ENCODE measurements around the gene SLIT3.

The SLIT3 gene

DNA sequence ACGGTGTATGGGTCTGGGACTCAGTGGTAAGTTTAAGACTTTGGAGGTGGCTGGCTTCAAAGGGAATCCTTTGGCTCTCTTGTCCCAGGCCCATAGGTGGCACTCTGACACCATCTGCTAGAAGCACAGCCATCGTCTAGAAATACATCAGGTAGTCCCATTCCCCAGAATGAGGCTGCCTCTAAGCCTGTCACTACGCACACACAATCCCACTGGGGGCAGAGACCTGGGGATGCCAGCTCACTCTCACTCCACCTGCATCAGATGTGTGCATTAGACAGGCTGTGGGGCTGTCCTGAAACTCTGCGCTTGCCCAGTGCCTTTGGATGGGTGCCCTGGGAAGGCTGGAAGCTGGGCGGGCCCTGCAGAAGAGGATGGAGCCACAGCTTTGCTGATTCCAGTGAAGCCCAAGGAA is 594.3 kb downstream of the SLIT3 start:
- DNase-seq (ENCODE audit: low read depth, low spot score) = peak; percentile 53

DNA sequence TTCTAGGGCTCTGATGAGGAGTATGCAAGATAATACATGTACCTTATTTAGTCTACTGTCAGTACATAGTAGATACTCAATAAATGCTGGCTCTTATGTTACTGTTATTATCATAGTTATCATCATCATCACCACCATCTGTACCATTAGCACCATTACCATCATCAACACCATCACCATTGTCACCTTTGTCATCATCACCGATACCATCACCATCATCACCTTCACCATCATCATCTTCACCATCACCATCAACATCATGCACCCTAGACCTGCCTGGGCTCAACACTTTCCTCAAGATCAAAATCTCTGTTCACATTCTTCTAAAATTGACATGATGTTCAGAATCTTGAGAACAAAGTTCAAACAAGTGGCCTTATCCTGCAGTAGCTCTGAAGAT is 595.6 kb downstream of the SLIT3 start:
- DNase-seq (ENCODE audit: low read depth, low spot score) = no peak

DNA sequence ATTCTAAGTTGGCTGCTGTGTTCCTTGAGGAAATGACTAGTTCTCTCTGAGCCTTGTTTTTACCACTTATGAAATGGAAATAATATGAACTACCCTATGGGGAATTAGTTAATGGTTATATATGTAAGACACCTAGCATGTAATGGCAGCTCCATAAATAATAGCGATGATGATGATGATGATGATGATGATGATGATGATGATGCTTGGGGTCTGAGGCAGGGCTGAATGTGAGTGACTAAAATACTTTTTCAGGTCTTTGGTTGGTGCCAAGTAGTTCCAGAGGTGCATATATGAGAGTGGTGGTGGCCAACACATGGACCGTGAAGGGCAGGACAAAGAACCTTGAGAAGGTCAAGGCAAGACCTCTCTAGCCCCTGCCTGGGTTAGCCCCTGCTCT is 598.4 kb downstream of the SLIT3 start:
- DNase-seq (ENCODE audit: low read depth, low spot score) = no peak

DNA sequence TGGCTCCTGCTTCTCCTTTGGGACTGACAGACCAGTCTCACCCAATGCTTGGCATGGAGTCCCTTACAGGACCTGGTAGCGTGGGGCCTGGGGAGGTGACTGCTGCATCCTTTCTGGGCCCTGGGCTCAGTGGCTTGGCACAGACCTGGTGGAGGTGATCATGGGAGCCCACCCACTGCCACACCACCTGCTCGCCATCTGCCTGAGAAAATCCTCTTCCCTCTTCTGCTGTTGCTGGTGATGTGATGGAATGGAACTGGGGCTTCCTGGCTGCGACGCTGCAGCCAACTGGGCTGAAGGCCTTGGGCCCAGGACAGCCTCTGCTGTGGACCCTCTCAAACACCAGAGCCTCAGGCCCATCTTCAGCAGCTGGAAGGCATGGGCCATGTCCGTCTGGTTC is 599.3 kb downstream of the SLIT3 start:
- no peak for DNase-seq (ENCODE audit: low read depth, low spot score)

DNA sequence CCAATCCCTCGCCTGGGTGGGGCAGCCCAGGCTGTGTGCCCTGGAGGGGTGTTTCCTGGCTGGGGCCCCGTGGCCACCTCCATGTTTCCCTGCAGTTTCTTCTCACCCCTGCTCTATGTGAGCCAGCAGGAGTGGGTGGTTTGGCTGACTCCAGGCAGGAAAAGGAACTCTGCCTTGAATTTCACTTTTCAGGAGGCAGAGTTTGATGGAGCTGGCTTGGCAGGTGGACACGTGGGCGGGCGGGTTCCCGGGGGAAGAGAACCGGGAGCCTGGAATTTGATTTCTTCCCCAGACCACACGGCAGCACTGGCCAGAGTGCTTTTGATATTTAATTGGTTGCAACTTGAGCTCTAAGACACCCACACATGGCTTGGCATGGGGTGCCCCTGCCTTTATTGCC is 601.9 kb downstream of the SLIT3 start:
- no peak for DNase-seq (ENCODE audit: low read depth, low spot score)

DNA sequence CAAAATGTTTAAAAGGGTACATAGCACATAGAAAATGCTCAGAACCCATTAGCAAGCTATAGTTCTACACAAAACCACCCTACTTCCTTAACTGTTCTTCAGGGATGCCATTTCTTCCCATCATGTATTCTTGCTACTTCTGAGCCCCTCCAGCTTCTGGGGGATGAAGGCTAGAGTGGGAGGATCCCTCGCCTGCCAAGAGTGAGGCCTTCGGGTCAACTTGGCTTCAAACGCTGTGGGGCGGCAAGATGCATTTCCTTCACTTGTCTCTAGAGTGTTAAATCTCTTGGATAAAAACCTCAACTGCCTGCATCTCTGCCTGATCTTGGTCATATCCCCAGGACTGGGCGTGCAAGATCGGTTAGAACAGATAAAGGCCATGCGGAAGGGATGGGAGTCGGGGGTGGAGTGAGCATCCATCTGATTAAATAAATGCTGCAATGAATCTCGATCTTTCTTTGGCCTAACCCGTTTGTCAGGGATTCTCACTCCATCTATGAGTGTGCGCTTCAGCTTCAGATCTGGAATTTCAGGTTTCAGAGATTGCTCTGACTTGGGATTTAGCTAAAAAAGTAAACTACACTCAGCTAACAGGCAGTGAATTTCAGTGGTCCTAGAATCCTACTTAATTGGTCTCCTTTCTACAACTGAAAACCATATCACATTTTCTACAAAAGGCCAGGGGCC is 603.8 kb downstream of the SLIT3 start:
- no peak for DNase-seq (ENCODE audit: low read depth, low spot score)

DNA sequence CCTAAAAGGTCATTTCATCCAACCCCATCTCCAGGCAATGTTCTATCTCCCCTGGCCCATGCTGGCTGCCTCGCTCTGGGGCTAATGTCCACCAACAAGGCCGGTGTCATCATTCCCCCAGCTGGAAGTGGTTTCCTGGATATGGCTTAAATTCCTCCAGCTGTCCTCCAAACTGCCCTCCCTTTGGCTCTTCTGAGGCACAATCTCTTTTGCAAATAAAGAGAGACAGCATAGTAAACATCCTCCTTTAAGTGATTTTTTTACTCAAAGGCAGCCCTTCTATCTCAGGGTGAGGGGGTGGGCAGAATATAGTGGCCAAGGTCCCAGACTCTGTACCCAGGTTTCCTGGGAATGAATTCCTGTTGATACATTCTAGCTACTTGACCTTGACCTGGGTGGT is 604.3 kb downstream of the SLIT3 start:
- DNase-seq (ENCODE audit: low read depth, low spot score) = no peak

DNA sequence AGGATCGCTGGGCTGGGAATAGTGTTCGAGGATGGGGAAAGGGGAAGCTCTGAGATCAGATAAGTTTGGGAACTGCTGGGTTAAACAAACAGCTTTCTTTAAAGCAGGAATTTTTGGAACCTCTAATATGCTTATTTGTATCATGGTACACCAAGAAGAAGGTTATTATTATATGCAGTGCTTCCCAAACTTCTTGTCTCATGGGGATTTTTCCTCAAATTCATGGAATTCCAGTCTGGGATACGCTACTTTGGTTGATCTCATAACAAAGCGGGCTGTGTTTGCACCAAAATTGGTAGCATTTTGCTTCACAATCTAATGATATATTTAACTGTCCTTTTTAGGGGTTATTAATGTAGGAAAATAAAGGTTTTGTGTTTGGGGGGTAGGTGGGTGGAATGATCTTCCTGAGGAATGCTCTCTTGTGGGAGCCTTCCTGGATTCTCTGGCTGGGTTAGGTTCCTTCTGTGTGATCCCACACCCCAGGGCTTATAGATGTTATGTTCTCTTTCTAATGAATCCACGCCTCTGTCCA is 605.6 kb downstream of the SLIT3 start:
- no peak for DNase-seq (ENCODE audit: low read depth, low spot score)

DNA sequence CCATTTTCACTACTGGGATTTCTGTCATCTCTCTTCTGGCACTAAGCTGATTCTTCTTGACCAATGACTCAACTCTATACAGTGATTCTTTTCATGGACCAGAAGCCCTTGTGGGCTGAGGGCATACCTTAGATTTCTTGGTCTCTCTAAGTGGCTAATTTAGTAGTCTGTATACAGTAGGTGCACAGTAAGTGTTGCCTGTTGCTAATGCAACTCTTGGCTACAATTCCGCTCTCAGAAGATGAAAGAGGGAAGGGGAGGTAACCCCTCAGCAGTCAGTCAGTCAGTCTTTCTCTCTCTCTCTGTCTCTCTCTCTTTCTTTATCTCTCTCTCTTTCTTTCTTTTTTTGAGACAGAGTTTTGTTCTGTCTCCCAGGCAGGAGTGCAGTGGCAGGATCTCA is 606.6 kb downstream of the SLIT3 start:
- DNase-seq (ENCODE audit: low read depth, low spot score) = no peak

DNA sequence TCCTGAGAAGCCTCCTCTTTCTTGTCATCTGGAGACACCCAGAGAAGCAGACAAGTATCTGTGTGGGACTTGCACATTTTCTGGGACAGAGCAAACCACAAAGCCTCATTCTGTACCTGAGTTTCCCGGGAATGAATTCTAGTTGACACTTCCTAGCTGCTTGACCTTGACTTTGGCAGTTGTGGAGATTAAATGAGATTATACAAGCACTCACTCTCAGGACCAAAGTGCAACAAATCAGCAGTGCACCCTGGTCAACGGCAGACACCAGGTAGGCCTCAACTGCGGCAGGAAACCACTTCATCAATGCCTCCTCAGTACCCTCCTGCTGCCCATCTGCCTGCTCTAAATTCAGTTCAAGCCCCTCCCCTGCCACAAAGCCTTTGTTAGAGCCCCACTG is 607.1 kb downstream of the SLIT3 start:
- DNase-seq (ENCODE audit: low read depth, low spot score) = no peak

DNA sequence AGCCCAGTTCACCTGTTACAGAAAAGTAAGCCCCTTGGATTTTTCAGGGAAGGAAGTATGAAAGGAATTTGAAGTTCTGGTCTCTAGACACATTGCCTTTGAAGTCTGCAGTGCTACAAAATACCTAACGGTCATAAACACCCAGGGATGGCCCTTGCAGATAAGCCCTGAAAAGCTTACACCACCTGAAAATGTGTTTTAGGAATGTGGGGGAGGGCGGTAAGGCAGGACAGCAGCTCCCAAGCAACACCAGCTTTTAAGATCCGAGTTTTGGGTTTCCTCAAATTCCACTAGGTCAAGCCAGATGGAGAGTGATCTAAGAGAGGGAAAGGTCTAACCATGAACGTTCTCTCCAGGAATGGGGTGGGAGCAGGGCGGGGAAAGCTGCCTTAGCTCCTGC is 607.6 kb downstream of the SLIT3 start:
- DNase-seq (ENCODE audit: low read depth, low spot score) = peak; percentile 74

DNA sequence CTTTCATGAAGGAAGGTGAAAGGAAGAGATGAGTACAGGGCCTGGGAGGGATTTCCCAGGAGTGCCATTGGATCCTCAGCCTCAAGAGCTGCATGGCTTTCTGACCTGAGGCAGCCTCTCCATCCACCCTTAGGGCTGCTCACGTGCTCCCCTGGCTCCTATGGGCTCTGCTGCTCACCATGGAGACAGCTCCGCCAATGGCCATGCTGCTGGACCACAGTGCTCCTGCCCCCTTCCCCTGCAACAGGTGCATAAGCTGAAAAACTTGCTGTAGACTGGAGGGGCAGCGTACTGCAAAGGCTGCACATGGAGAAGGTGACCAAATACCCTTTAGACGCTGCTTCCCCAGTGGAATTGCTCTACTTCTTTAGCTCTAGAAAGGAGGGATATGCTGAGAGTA is 609.0 kb downstream of the SLIT3 start:
- DNase-seq (ENCODE audit: low read depth, low spot score) = no peak

DNA sequence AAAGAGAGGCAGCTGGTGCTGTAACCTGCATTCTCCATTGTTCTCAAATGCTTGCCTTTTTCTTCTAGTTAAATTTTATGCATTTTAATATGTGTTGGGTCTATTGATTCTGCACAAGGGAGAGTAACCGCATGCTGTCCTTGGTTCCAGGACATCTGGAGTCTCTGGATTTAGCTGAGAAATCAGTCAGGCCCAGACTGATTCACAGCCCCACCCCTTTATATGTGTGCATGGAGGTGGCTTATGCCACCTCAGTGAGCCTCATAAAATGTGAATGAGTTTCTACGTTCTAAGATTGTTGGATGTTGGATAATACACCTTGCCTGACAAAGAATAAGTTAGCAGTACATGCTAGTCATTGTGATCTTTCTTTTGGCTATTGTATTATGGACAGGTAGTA is 611.7 kb downstream of the SLIT3 start:
- DNase-seq (ENCODE audit: low read depth, low spot score) = no peak

DNA sequence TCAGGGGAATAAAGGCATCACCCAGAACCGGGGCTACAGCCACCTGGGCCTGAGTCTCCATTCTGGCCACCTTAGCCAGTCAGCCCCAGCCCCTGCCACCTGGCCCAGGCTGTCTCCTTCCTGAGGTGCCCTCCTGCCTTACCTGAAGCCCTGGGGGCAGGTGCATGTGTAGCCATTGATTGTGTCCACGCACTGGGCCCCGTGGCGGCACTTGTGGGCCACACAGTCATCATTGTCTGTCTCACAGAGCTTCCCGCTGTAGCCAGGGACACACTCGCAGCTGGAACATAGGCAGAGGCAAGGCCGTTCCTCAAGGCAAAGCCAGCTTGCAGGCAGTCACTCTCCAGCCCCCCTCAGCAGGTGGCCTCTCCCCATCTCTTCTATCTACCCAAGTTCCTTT is 614.1 kb downstream of the SLIT3 start:
- DNase-seq (ENCODE audit: low read depth, low spot score) = no peak

DNA sequence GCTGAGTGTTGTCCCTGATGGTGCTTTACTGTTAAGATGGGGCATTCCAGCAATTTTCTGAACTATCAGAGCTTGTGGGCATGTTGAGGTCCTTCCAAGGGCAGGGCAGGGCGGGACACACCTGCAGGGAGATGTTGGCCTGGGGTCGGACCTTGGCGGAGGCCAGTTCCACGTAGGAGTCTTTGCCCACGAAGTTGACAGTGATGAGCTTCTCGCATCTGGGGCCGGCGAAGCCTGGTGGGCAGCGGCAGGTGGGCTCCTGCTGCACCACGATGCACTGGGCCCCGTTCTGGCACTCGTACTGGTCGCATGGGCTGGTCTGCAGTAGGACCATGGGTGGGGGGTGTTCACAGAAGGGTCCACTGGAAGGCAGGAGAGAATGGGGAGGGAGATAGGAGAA is 615.4 kb downstream of the SLIT3 start:
- no peak for DNase-seq (ENCODE audit: low read depth, low spot score)

DNA sequence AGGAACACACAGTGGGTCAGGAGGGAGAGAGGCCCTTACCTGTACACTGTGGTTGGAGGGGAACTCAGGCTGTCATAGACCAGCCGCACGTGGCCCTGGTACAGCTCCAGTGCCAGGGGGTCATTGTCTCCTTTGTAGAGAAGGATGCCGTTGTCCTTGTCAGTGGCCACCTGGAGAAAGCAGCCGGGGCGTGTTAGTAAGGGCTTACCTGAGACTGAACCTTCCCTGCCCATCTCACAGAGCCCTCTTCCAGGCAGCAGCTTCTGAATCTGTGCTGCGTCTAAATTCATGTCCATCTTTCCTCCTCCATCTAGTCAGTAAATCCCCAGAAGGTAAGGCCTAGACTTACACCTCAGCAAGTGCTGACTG is 617.0 kb downstream of the SLIT3 start:
- no peak for DNase-seq (ENCODE audit: low read depth, low spot score)

DNA sequence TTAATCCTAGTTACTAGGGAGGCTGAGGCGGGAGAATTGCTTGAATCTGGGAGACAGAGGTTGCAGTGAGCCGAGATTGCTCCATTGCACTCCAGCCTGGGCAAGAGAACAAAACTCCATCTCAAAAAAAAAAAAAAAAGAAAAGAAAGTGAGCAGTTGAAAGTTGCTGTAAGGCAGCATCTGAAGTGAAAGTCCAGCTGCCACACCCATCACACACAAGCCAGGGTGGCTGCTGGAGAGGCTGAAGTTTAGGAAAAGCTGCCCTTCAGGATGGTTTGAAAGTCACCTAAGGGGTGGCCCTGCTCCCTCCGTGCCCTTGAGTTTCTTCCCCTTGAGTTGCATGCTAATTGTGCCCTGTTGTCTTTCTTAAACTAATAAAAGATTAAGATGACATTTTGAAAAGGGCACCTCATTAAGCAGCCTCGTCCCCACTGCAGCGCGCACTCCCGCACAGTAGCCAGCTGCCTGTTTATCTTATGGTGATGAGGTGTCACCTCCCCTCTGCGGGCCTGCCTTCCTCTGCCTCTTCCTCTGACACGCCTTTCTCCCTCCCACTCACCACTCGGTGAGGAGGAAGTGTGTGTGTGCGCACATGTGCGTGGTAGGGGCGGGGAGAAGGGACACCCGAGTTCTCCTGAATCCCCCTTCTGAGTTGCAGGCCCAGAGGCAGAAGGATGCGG is 617.6 kb downstream of the SLIT3 start:
- no peak for DNase-seq (ENCODE audit: low read depth, low spot score)

DNA sequence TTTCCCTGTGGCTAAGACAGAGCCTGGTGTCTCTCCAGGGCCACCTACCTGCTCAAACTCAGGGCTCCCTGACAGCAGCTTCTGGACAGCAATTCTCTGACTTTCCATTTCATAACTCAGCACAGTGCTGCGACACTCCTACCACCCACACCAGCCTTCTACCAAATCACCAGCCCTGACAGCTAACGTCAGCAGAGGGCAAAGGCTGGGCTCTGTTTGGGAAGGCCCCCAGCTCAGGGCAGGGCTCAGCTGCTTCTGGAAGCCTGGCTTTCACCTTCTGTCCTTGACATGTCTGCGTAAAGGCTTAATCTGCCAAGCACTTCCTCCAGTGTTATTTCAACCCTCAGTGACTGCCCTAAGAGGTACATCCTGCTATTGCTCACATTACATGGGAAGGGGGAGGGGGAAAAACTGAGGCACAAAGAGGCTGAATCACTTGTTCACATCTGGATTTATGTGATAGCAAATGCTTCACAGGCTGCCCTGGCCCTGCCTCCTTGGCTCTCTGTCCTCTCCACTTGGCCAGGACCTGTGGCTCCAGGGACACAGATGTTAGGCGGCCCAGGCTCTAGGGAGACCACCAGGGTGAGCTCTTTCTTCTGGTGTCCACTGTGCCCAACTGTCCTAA is 619.3 kb downstream of the SLIT3 start:
- DNase-seq (ENCODE audit: low read depth, low spot score) = no peak

DNA sequence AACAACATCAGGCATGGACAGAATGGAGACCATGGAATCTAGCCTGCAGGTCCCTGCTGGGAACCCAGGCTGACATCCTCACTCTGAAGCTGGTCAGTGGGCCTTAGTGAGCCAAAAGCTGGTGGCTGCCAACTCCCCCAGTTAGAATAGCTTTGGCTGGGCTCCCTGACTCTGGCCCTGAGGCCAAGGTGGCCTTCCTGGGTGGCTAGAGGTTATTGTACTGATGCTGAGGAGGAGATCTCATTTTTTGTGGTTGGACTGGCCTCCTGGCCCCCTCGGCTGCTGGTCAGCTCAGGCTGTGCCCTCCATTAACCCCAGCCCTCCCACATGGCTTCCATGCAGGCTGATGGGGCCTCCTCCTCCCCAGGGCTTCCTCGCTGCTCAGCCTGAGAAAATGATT is 620.5 kb downstream of the SLIT3 start:
- DNase-seq (ENCODE audit: low read depth, low spot score) = no peak

DNA sequence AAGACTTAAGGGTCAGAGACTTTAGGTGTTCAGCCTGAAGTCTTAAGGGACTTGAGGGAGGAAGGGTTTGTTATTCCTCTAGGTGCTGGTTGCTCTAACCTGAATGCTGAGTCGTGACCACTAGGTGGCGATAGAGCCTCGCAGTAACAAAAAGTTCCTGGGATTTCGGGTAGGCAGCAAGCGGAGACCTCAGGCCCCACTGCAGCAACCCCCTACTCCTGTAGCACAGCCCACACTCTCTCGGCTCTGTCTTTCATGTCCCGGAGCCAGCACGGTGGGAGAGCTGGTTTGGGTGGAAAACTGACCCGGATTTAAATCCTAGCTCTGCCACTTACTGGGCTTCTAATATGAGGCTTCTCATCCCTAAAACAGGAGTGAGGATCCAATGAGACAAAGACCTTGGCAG is 621.4 kb downstream of the SLIT3 start:
- DNase-seq (ENCODE audit: low read depth, low spot score) = peak; percentile 90

DNA sequence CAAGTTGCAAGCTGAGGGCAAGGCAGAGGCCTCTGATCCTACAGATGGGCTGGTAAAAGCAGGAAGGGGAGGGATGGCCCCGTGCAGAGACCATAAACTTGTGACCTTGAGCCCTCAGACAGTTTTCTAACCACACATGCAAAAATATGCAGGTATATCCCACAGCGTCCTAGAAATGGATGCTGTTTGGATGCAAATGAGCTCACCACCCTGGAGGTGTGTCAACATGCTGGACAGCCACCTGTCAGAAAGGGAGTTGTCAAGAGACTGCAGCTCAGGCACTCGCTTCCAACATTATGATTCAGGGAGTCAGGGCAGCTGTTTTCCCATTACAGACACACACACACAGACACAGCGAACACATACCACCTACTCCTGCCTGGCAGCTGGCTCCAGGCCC is 624.4 kb downstream of the SLIT3 start:
- DNase-seq (ENCODE audit: low read depth, low spot score) = no peak

DNA sequence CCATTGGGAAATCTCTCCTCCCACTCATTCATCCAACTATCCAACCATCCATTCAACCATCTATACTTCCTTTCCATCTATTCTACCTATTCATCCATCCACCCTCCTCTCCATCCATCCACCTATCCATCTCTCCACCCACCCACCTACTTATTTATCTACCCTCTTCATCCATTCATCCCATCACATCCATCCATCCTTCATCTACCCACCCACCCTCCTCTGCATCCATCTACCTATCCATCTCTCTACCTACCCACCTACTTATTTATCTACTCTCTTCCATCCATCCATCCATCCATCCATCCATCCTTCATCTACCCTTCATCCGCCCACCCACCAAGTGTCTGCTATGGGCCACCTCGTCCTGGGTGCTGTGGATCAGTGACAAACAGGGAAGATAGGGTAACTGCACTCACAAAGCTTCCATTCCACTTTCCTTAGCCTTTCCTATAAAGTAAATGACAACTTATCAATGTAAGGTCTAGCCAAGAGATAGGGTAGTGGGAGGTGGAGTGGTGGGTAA is 625.0 kb downstream of the SLIT3 start:
- DNase-seq (ENCODE audit: low read depth, low spot score) = no peak
